ENCODE results near the gene KCNT2. TPM values are rescaled to one million over a fixed set of nuclear protein-coding genes. Genes with fewer than 3 reads are reported as not detected.
"Not testable (repeated sequence)": the region's sequence is repeated elsewhere in the genome, so short reads cannot be mapped to it uniquely, and the experiment has no call there.

KCNT2 gene
- polyA plus RNA-seq, 4 donors: 10.1 to 12.7 (median 11.7) TPM

DNA sequence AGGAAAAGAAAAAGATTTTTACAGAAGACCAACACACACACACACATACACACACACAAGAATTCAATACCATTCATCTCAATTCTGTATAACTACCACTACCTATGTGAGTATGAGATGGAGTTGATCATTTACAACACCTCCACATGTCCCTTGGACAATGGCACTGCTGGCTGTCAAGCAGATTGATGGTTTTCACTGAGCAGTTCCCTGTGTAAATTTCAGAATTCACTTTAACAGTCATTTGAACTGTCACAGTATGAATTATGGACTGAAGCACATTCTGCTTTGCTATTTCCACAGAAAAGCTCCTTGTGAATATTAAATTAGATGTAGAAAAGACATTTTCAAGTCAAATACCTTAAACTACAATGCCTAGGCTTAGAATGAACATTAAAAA, 14.3 kb downstream of the KCNT2 start:
- DNase-seq (ENCODE audit: low read depth in 4 of 4, low spot score in 3 of 4): no peak

DNA sequence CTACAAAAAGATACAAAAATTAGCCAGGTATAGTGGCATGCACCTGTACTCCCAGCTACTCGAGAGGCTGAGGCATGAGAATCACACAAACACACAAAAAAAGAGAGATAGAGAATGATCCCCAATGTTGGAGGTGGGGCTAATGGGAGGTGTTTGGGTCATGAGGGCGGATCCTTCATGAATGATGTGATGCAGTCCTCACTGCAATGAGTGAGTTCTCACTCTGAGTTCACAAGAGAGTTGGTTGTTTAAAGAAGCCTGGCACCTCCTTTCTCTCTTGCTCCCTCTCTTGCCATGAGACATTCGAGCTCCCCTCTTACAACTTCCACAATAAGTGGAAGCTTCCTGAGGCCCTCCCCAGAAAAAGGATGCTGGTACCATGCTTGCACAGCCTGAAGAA, 17.3 kb downstream of the KCNT2 start:
- DNase-seq (ENCODE audit: low read depth in 4 of 4, low spot score in 3 of 4): no peak

DNA sequence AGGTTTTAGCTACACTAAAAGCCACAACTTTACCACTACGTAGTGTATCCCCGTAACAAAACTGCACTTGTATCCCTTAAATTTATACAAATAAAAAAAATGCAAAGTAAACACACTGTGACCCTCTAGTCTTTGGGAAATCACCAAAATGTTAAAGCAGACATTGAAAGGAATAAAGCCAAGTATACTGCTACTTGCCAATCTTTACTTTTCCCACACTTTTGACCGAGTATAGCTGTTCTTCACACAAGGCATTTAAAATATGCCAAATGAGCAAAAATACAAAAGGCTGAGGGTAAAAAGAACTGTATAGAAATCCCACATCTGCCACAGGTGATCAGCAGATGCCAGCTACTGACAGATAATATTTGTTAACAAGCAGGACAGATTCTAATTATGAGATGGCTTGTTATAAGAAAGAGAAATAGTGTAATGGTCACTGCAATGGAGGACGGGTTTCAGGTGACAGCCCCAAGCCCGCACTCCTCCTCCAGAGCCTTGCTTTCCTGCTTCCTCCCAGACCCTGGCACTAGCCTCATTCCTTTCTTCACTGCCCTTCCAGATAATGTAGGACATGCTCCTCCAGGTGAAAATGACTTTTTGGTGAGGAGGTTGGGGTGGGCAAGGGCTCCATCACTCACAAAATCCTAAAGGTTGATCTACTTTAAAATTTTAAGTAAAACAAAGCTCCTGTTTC, 18.1 kb downstream of the KCNT2 start:
- DNase-seq (ENCODE audit: low read depth in 4 of 4, low spot score in 3 of 4): no peak

DNA sequence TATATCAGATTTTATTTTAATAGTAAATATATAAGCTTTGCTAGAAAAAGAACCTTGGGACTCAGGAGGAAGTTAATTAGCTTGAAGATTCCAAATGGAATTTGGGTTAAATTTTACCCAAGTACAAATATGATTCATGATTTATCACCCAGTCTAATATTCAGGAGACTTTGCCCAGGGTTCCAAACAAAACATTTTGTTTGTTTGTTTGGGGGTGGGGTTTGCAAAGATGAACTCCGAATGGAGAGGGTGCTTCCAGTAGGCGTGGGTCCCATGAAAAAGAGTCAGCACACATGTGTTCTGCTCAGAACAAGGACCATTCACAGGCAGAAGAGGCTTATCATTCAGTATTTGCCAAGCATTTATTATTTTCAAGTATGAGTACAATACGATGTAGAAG, 23.5 kb downstream of the KCNT2 start:
- no peak for DNase-seq (ENCODE audit: low read depth in 4 of 4, low spot score in 3 of 4)

DNA sequence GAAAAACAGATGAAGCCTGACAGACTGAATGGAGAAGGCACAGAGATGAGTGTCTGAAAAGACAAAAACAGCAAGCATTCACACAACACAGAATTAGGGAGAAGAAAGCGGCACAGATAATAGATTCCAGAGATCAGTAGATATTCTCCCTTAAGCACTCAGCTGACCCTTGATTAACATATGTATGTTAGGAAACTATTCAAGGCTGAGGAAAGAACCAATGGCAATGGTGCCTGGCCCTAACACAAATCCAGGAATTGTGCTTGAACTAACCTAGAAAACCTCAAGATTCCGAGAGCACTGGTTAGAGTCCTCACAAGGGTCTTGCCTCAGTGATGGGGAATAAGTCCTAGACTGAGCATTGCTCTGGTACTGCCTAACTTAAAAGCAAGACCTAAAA, 30.9 kb downstream of the KCNT2 start:
- no peak for DNase-seq (ENCODE audit: low read depth in 4 of 4, low spot score in 3 of 4)

DNA sequence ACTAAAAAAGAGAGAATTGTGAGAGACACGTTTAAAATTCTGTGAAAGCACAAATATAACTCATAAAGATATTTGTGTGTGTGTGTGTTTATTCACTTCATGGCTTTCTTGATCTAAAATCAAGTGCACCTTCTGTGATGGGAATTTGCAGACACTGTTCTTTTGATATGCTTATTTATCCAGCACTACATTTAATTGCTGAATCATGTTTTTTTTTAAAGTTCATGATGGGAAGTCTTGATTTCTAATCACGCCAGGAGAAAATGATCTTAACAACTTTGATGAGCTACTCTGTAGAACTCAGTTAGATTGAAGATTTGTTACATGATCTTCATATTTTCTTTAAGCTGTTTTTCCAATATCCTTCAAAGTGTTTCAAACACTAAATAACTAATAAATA, 35.0 kb downstream of the KCNT2 start:
- DNase-seq (ENCODE audit: low read depth in 4 of 4, low spot score in 3 of 4): no peak

DNA sequence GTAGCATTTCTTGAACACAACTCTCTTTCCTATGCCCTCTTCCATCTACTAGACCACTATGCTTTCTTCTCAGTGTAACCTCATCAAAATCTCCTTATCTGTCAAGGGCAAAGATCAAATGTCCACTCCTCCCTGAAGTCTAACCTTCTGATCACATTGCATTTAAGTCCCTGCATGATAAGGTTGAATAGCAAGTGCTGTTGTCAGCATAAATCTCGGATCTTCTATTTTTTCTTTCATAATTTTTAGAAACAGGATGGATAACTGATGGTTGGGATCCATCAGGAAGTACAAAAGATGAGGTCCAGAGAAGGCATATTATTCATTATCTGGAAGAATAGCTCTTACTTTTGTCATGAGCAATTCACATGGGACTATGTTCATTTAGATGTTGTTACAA, 41.0 kb downstream of the KCNT2 start:
- DNase-seq (ENCODE audit: low read depth in 4 of 4, low spot score in 3 of 4): no peak

DNA sequence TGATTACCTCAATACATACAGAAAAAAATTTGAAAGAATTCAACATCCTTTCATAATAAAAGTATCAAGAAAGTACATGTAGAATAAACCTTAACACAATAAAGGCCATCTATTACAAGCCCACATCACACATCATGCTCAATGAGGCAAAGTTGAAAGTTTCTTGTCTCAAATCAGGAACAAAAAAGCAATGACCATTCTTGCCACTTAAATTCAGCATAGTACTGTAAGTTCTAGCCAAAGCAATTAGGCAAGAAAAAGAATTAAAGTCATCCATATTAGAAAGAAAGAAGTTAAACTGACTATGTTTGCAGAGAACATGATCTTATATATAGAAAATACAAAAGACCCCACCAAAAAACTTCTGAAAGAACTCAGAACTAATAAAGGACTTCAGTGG, 44.5 kb downstream of the KCNT2 start:
- DNase-seq (ENCODE audit: low read depth in 4 of 4, low spot score in 3 of 4): no peak

DNA sequence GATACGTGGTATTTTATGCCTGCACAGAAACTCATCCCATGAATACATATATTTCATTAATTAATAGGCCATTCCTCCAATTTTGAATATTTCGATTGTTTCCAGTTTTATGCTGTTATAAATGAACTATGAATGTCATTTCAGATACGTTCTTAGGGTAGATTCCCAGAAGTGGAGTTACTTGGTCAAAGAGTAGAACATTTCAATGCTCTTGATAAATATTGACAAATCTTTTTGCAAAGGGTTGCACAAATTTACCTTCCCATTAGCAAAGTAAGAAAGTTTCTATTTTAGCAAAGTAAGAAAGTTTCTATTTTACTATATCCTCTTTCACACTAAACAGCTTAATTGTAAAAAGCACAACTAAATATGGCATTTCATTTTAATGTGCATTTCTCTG, 48.9 kb downstream of the KCNT2 start:
- no peak for DNase-seq (ENCODE audit: low read depth in 4 of 4, low spot score in 3 of 4)

DNA sequence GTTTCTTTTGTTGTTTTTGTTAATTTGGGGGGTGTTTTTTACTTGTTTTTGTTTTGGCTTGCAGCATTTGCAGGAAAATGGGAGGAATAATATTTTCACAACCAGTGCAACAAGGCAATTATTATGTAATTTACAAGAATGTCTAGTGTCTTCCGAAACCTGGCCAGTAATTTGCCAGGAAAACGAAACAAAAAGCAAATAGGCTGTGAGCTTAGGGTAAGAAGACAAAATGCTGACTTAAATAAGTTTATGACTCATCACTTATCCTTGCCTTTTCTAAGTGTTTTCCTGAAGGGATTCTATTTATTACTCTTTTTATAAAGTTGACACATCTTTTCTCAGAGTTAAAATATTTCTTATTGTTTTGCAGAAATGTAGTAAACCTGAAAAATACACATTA, 49.8 kb downstream of the KCNT2 start:
- DNase-seq (ENCODE audit: low read depth in 4 of 4, low spot score in 3 of 4): no peak

DNA sequence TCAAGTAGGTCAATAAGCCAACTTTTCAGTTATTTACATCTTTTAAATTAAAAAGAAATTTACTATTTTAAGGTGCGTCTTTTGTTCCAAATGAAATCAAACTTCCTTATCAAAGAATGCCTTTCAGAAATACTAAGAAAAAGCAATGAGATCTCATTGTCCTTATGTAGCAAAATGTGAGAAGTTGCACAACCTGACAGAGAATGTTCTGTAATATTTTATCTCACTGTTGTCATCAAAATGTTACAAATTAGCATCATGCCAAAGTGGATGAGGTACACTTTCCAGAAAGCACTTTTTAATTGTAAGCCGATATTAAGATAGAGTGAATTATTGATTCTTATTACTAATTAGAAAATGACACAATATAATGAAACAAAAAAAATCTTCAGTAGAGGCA, 50.4 kb downstream of the KCNT2 start:
- DNase-seq (ENCODE audit: low read depth in 4 of 4, low spot score in 3 of 4): no peak

DNA sequence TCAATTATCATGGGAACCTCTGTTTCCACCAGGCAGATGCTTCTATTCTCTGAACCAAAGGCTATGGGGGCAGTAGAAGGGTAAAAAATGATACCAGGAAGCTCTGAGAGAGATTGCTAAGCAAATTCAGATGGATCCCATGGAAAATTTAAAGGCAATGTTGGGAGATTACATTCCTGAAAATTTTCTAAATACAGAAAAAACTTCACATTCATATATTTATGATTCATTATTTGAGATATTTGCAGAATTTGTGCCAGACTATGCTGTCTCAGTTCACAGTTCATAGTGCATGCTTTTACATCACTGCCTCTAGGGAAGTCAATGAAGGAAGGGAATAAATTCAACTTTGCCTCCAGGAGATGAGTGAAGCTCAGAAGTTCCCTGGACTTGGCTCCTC, 57.5 kb downstream of the KCNT2 start:
- no peak for DNase-seq (ENCODE audit: low read depth in 4 of 4, low spot score in 3 of 4)

DNA sequence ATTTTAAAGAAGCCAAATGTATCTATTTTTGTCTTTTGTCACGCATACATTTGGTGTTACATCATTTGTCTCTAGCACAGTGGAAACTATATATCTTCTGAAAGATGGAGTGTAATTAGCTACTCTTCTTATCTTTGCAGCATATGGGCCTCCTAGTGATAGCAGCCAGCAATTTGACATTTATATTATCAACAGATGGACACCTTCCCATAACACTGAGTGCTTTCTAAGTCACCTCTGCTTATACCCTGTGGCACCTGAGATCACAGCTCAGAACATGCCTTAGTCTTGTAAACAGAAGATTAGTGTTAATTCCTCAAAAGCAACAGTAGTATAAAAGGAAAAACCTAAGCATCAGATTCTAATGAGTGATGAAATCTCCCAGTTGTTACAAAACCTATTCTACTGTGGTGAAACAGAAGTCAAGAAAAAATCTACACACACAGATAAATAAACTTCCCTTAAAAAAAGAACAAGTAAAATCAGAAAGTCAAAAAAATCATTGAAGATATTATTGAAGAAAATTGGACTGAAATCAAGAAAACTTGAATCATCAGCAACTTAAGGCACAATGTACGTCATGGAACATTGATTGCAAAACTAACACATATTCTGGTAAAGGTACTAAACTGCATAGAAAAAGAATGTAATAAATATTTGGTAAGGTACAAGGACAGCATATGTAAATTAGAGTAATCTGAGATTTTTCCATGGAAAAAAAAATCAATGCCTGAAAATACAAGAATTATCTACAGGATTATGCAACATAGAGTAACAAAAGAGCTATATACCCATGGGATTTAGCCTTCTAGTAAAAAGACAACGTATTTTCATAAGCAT, 61.7 kb downstream of the KCNT2 start:
- no peak for DNase-seq (ENCODE audit: low read depth in 4 of 4, low spot score in 3 of 4)

DNA sequence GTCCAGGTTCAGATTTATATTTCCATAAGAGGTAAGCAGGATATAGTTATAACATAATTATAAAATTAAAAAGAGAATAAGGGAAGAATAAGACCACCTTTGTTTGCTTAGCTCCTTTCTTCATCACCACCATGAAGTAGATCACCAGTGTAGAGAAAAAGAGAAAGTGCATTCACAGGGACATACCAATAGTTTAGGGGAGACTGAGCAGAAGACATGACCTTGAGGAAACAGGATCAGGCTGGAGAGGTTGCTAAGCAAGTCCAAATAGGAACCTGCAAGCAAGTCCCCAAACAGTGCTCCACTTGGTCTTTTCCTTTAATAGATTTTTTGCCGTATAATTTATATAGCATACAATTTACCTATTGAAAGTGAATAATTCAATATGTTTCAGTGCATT, 63.0 kb downstream of the KCNT2 start:
- DNase-seq (ENCODE audit: low read depth in 4 of 4, low spot score in 3 of 4): no peak

DNA sequence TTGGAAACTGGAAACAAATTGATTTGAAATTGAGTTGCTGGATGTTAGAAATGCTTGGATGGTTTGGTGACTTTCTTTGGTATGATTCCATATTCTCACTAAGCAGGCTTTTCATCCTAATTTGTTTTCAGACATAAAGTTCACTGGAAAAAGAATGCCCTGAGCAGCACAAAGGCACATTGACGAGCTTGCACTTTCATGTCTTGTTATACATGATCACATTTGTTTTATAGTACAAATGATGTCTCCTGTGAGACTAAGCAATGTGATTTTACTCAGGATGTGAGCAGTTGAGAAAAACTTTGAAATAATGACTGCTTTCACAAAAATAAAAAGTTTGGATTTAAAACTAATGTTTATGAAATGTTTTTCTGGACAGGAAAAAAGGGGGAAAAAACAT, 63.6 kb downstream of the KCNT2 start:
- DNase-seq (ENCODE audit: low read depth in 4 of 4, low spot score in 3 of 4): no peak

DNA sequence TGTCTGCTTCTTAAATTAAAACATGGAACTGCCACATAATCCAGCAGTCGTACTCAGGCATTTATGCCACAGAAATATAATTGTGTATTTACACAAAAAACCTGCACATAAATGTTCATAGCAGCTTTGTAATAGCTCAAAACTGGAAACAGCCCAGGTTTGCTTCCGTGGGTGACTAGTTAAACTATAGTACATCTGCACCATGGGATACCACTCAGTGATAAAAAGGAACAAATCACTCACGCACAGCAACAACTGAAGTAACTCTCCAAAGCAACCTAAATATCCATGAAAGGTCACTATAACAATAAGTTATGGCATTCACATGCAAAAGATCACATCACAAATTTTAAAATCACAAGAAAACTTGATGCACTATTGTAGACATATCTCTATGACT, 64.4 kb downstream of the KCNT2 start:
- DNase-seq (ENCODE audit: low read depth in 4 of 4, low spot score in 3 of 4): no peak

DNA sequence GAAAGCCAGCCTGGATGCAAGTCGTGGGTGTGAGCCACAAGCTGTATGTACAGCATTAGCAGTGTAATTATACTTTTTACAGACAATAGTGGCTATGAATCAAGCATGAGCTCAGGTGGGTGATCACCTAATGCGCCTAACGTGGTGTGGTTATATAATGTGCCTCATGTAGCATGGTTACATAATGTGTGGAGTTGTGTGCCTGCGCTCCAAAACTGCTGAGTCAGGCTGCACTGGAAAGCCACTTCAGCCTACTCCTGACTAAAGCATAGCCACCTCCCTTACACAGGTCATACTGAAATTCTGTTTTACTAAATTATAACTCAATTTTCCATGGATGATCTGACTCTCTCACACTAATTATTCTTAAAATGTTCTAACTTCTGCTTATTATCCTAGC, 69.8 kb downstream of the KCNT2 start:
- no peak for DNase-seq (ENCODE audit: low read depth in 4 of 4, low spot score in 3 of 4)

DNA sequence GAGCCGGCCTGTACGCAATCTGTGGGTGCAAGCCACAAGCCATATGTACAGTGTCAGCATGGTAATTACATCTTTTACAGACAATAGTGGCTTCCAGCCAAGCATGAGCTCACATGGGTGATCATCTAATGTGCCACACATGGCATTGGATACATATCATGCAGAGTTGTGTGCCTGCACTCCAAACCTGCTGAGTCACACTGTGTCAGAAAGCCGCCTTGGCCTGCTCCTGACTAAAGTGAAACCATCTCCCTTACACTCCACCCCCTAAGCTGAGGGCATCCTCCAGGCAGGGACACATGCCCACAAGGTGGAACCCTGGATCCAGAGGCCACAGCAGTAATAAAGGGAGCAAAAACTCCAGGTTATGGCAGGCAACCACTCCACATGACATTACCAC, 72.5 kb downstream of the KCNT2 start:
- peak in 1 of 4 donors; percentile 3 for DNase-seq (ENCODE audit: low read depth in 4 of 4, low spot score in 3 of 4)

DNA sequence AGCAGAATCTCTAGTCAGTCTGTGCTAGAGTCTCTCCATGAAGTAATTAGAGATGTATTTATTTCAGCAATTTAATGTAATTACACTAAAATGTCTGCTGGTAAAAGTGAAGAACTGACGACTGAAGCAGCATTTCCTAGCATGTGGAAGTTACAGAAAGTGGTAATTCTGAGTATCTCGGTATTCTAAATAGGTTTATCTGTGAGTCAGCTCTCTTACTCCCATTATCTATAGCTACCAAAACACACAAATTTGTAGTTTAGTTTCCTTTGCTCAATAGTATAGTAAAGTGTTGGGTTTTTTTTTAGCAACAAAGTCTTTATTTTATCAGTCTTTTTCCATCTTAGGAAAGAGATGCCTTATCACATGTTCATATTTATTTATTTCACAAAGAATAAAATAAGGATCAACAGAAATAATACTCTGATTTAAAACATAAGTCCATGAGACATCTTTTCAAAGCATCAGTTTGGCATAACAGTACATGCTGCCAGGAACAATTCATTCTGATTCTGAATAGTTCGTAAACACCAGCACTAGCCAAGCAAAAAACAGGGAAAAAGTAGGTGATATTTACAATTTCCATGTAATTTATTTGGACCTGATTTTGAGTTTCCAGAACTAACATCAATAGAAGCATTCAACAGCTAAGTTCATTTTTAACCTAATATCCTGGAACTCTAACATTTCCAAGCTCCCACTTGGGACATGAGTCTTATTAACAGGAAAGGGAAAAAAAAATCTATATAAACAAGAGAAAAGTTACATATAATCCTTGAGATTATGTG, 76.3 kb downstream of the KCNT2 start:
- no peak for DNase-seq (ENCODE audit: low read depth in 4 of 4, low spot score in 3 of 4)

DNA sequence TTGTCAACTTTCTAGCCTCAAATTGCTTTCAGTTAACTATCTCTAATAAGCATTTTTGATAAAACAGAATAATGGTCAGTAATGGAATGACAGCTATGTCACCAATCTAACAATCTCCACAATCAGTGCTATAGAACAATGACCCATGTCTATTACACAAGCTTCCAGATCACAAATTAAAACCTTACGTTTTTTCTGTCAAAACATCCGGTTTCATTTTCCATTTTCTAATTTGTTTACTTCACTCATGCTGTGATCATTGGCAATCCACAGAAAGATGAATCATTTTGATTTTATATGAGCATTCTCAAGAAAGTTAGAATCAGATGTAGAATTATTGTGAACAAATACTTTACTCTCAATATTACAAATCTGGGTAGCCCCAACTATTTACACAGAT, 80.3 kb downstream of the KCNT2 start:
- no peak for DNase-seq (ENCODE audit: low read depth in 4 of 4, low spot score in 3 of 4)

DNA sequence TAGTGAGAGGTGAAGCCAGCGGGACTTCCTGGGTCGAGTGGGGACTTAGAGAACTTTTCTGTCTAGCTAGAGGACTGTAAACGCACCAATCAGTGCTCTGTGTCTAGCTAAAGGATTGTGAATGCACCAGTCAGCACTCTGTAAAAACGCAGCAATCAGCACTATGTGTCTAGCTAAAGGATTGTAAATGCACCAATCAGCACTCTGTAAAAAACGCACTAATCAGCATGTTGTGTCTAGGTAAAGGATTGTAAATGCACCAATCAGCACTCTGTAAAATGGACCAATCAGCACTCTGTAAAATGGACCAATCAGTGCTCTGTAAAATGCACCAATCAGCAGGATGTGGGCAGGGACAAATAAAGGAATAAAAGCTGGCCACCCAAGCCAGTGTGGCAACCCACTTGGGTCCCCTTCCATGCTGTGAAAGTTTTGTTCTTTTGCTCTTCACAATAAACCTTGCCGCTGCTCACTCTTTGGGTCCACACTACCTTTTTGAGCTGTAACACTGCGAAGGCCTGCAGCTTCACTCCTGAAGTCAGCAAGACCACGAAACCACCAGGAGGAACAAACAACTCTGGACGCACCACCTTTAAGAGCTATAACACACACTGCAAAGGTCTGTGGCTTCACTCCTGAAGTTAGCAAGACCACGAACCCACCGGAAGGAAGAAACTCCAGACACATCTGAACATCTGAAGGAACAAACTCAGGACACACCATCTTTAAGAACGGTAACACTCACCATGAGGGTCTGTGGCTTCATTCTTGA, 85.5 kb downstream of the KCNT2 start:
- DNase-seq (ENCODE audit: low read depth in 4 of 4, low spot score in 3 of 4): not testable (repeated sequence)

All from right renal pelvis (tissue), 4 donors.